Neural cell (in vitro differentiated cells): ENCODE measurements around the gene SMC1A.

Source experiments
- EP300 ChIP-seq: fragments of 450-650 bp; conservative IDR thresholded peaks from 2 replicates; pipeline ENCODE4 v1.6.1; 2014; ENCODE audit warnings: antibody characterized with exemption, mild to moderate bottlenecking, moderate library complexity; ENCODE audit not compliant: poor library complexity, severe bottlenecking
- EZH2 ChIP-seq: fragments of 200-600, 300-800 bp; shearing (Covaris generic), sonication (generic); IDR thresholded peaks from 2 replicates; pipeline ENCODE4 v1.6.1; 2014; ENCODE audit warnings: antibody characterized with exemption, low read length, borderline replicate concordance, mild to moderate bottlenecking; ENCODE audit not compliant: insufficient read depth, poor library complexity, severe bottlenecking
- RAD21 ChIP-seq: fragments of 450-650 bp; conservative IDR thresholded peaks from 2 replicates; pipeline ENCODE4 v1.6.1; 2014; ENCODE audit warnings: antibody characterized with exemption, mild to moderate bottlenecking, moderate library complexity
- TF ChIP-seq, protein P1 (sequence below): fragments of 450-650 bp; IDR thresholded peaks from 2 replicates; pipeline ENCODE4 v1.5.1; 2014; ENCODE audit warnings: antibody characterized with exemption, mild to moderate bottlenecking, moderate library complexity; ENCODE audit not compliant: poor library complexity, severe bottlenecking

GRCh38 chrX:53433651-53434639 lies 11.5 kb upstream of the SMC1A start, which contains the start of gene HSD17B10:
- TF ChIP-seq, protein P1, sequence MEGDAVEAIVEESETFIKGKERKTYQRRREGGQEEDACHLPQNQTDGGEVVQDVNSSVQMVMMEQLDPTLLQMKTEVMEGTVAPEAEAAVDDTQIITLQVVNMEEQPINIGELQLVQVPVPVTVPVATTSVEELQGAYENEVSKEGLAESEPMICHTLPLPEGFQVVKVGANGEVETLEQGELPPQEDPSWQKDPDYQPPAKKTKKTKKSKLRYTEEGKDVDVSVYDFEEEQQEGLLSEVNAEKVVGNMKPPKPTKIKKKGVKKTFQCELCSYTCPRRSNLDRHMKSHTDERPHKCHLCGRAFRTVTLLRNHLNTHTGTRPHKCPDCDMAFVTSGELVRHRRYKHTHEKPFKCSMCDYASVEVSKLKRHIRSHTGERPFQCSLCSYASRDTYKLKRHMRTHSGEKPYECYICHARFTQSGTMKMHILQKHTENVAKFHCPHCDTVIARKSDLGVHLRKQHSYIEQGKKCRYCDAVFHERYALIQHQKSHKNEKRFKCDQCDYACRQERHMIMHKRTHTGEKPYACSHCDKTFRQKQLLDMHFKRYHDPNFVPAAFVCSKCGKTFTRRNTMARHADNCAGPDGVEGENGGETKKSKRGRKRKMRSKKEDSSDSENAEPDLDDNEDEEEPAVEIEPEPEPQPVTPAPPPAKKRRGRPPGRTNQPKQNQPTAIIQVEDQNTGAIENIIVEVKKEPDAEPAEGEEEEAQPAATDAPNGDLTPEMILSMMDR, result no peak
- no peak for TF ChIP-seq RAD21
- no peak for TF ChIP-seq EP300
- no peak for TF ChIP-seq EZH2
